GM23338 (cell line): ENCODE data around the gene RBP4. TPM values are rescaled to one million over a fixed set of nuclear protein-coding genes. Genes with fewer than 3 reads are reported as not detected.

Source experiments
- ATAC-seq: fragments of 200-7000 bp; cut with Tn5 transposase; 3 replicates; pipeline ENCODE4 v1.9.1; 2020
- DNase-seq: peaks from one replicate; pipeline ENCODE4 v3.0.0-alpha.2; 2015; ENCODE audit warnings: low spot score
- H2AFZ ChIP-seq: fragments of 200-600 bp; sonication (generic); 2 replicates; pipeline ENCODE4 v1.8.0; 2016; ENCODE audit warnings: antibody characterized with exemption, mild to moderate bottlenecking, moderate library complexity
- H3F3A ChIP-seq: fragments of 200-600 bp; sonication (generic); replicated peaks from 2 replicates; pipeline ENCODE4 v1.8.0; 2017; ENCODE audit warnings: antibody characterized with exemption, mixed run types, low read depth
- H3K27ac ChIP-seq: fragments of 200-600 bp; sonication (generic); 2 replicates; pipeline ENCODE4 v1.6.1; 2016; ENCODE audit warnings: low read depth
- H3K27me3 ChIP-seq: fragments of 200-600 bp; sonication (generic); 2 replicates; pipeline ENCODE4 v1.8.0; 2016; ENCODE audit warnings: mild to moderate bottlenecking, mixed run types, moderate library complexity; ENCODE audit not compliant: insufficient read depth
- H3K36me3 ChIP-seq: fragments of 200-600 bp; sonication (generic); 2 replicates; pipeline ENCODE4 v1.8.0; 2016; ENCODE audit warnings: mild to moderate bottlenecking; ENCODE audit not compliant: insufficient read depth
- H3K4me1 ChIP-seq: fragments of 200-600 bp; sonication (generic); 2 replicates; pipeline ENCODE4 v1.8.0; 2016; ENCODE audit warnings: mild to moderate bottlenecking, moderate library complexity; ENCODE audit not compliant: insufficient read depth
- H3K4me2 ChIP-seq: fragments of 200-600 bp; sonication (generic); 2 replicates; pipeline ENCODE4 v1.7.1; 2017; ENCODE audit warnings: mixed run types
- H3K4me3 ChIP-seq: fragments of 200-600 bp; sonication (generic); 2 replicates; pipeline ENCODE4 v1.6.1; 2016; ENCODE audit warnings: mixed run types
- H3K79me2 ChIP-seq: fragments of 200-600 bp; sonication (generic); replicated peaks from 2 replicates; pipeline ENCODE4 v1.8.0; 2017; ENCODE audit warnings: mild to moderate bottlenecking; ENCODE audit not compliant: insufficient read depth
- H3K9me2 ChIP-seq: fragments of 200-600 bp; sonication (generic); 2 replicates; pipeline ENCODE4 v1.8.0; 2017; ENCODE audit not compliant: insufficient read depth
- H4K20me1 ChIP-seq: fragments of 200-600 bp; sonication (generic); replicated peaks from 2 replicates; pipeline ENCODE4 v1.8.0; 2017; ENCODE audit warnings: mild to moderate bottlenecking; ENCODE audit not compliant: insufficient read depth
- H3K27ac Mint-ChIP-seq: 2 replicates; pipeline ENCODE4 v1.8.0; 2020; ENCODE audit warnings: inconsistent platforms, mild to moderate bottlenecking, moderate library complexity, mixed read lengths
- H3K27me3 Mint-ChIP-seq: 3 replicates; pipeline ENCODE4 v1.8.0; 2022; ENCODE audit warnings: low read depth, mild to moderate bottlenecking, moderate library complexity, mixed read lengths, inconsistent platforms; ENCODE audit not compliant: insufficient read depth, poor library complexity
- H3K36me3 Mint-ChIP-seq: 3 replicates; pipeline ENCODE4 v1.8.0; 2021; ENCODE audit warnings: low read depth, mild to moderate bottlenecking, inconsistent platforms, moderate library complexity, mixed read lengths
- H3K4me1 Mint-ChIP-seq: 3 replicates; pipeline ENCODE4 v1.8.0; 2020; ENCODE audit warnings: mild to moderate bottlenecking, inconsistent platforms, mixed read lengths
- H3K4me3 Mint-ChIP-seq: 3 replicates; pipeline ENCODE4 v1.8.0; 2021; ENCODE audit warnings: moderate library complexity, mild to moderate bottlenecking, inconsistent platforms, mixed read lengths
- H3K9me3 Mint-ChIP-seq: 3 replicates; pipeline ENCODE4 v1.8.0; 2020; ENCODE audit warnings: moderate library complexity, mild to moderate bottlenecking, inconsistent platforms, mixed read lengths
- EZH2 ChIP-seq: fragments of 200-600 bp; sonication (generic); IDR thresholded peaks from one replicate; pipeline ENCODE4 v1.8.0; 2017; ENCODE audit warnings: antibody characterized with exemption, mild to moderate bottlenecking, low read depth; ENCODE audit not compliant: unreplicated experiment
- STAT1 ChIP-seq: IDR thresholded peaks from one replicate; pipeline ENCODE4 v1.6.1; 2016; ENCODE audit warnings: antibody characterized with exemption; ENCODE audit not compliant: unreplicated experiment
- ZNF114 ChIP-seq: fragments of 250-450 bp; sonication (Bioruptor Pico); IDR thresholded peaks from 2 replicates; pipeline ENCODE4 v1.5.0; 2020; ENCODE audit warnings: mild to moderate bottlenecking, moderate library complexity
- ZNF331 ChIP-seq: fragments of 250-450 bp; sonication (Bioruptor Pico); IDR thresholded peaks from 2 replicates; pipeline ENCODE4 v1.5.0; 2020; ENCODE audit warnings: low read depth, mild to moderate bottlenecking, moderate library complexity
- polyA plus RNA-seq: library from polyadenylated mRNA; unstranded; fragments of >200 nt; fragmentation: Nextera tagmentation; extraction: Ambion mirVana; gene quantifications from 2 replicates; pipeline ENCODE4 v1.2.1, GENCODE V29; 2016
- total RNA-seq: library from RNA; depleted of rRNA; stranded (reverse); fragments of >200 nt; shearing (Covaris generic); gene quantifications from 2 replicates; pipeline ENCODE4 v1.2.3, GENCODE V29; 2014
- TF ChIP-seq, protein P1 (sequence below): IDR thresholded peaks from one replicate; pipeline ENCODE4 v1.6.1; 2018; ENCODE audit warnings: antibody characterized with exemption; ENCODE audit not compliant: unreplicated experiment
- TF ChIP-seq, protein P2 (sequence below), 2 experiments: fragments of 200-600 bp in 1 of 2; sonication (generic) in 1 of 2; conservative IDR thresholded peaks; 2 replicates each; pipeline versions ENCODE4 v1.5.1 to v1.6.1; 2016 to 2017; ENCODE audit warnings: antibody characterized with exemption in 2 of 2, low read depth in 2 of 2, mild to moderate bottlenecking in 2 of 2, moderate library complexity in 1 of 2
- TF ChIP-seq, protein P3 (sequence below): IDR thresholded peaks from 2 replicates; pipeline ENCODE4 v1.6.1; 2016; ENCODE audit warnings: antibody characterized with exemption
- TF ChIP-seq, protein P4 (sequence below): fragments of 250-450 bp; sonication (Bioruptor Pico); IDR thresholded peaks from 2 replicates; pipeline ENCODE4 v1.5.0; 2020; ENCODE audit warnings: mild to moderate bottlenecking, moderate library complexity

The RBP4 gene
- total and polyA plus RNA-seq, 2 experiments from 2014 or later: 0.79 to 1.0 TPM

DNA sequence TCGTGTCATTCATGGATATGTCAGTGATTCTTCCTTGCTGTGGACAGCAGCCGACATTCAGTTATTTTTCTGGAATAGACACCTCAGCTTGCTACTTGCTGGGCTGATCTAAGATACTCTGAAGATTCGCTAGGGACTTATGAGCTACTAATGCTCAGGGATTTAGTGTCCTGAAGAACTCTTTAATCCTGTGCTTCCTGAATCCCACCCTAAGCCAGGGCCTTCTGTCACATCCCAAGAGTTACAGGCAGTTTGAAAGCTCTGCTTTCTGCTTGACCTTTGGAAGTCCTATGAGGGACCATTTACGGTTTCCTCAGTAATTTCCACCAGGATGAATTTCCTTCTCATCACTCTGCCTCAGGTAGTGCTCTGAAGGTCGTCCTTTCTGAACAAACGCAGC is 11.3 kb upstream of the RBP4 start, which contains the start of gene PDE6C (continued):
- TF ChIP-seq, protein P1, sequence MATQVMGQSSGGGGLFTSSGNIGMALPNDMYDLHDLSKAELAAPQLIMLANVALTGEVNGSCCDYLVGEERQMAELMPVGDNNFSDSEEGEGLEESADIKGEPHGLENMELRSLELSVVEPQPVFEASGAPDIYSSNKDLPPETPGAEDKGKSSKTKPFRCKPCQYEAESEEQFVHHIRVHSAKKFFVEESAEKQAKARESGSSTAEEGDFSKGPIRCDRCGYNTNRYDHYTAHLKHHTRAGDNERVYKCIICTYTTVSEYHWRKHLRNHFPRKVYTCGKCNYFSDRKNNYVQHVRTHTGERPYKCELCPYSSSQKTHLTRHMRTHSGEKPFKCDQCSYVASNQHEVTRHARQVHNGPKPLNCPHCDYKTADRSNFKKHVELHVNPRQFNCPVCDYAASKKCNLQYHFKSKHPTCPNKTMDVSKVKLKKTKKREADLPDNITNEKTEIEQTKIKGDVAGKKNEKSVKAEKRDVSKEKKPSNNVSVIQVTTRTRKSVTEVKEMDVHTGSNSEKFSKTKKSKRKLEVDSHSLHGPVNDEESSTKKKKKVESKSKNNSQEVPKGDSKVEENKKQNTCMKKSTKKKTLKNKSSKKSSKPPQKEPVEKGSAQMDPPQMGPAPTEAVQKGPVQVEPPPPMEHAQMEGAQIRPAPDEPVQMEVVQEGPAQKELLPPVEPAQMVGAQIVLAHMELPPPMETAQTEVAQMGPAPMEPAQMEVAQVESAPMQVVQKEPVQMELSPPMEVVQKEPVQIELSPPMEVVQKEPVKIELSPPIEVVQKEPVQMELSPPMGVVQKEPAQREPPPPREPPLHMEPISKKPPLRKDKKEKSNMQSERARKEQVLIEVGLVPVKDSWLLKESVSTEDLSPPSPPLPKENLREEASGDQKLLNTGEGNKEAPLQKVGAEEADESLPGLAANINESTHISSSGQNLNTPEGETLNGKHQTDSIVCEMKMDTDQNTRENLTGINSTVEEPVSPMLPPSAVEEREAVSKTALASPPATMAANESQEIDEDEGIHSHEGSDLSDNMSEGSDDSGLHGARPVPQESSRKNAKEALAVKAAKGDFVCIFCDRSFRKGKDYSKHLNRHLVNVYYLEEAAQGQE: no peak
- TF ChIP-seq, protein P2, sequence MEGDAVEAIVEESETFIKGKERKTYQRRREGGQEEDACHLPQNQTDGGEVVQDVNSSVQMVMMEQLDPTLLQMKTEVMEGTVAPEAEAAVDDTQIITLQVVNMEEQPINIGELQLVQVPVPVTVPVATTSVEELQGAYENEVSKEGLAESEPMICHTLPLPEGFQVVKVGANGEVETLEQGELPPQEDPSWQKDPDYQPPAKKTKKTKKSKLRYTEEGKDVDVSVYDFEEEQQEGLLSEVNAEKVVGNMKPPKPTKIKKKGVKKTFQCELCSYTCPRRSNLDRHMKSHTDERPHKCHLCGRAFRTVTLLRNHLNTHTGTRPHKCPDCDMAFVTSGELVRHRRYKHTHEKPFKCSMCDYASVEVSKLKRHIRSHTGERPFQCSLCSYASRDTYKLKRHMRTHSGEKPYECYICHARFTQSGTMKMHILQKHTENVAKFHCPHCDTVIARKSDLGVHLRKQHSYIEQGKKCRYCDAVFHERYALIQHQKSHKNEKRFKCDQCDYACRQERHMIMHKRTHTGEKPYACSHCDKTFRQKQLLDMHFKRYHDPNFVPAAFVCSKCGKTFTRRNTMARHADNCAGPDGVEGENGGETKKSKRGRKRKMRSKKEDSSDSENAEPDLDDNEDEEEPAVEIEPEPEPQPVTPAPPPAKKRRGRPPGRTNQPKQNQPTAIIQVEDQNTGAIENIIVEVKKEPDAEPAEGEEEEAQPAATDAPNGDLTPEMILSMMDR (conservative IDR thresholded peaks at IDR 0.05; ENCODE audit: low read depth in 2 of 2): no peak
- TF ChIP-seq ZNF114 (CRISPR knock-in tag): no peak
- TF ChIP-seq, protein P3, sequence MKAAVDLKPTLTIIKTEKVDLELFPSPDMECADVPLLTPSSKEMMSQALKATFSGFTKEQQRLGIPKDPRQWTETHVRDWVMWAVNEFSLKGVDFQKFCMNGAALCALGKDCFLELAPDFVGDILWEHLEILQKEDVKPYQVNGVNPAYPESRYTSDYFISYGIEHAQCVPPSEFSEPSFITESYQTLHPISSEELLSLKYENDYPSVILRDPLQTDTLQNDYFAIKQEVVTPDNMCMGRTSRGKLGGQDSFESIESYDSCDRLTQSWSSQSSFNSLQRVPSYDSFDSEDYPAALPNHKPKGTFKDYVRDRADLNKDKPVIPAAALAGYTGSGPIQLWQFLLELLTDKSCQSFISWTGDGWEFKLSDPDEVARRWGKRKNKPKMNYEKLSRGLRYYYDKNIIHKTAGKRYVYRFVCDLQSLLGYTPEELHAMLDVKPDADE: no peak

DNA sequence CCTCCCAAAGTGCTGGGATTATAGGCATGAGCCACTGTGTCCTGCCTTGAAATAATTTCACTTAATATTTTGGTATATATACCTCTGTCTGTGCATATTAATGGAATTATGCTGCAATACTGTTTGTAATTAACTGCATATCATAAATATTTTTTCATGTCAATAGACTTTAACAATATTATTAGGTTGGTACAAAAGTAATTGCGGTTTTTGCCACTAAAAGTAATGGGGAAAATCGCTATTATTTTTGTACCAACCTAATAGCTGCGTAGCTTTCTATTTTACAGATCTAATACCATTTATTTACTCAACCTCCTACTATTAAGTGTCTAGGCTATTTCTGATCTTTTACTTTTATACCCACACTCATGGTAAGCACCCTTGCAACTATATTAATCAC is 7.4 kb upstream of the RBP4 start:
- H3K36me3 ChIP-seq: no peaks in the 10 kb centered on the region
- Mint-ChIP-seq H3K36me3 (no peaks in the 10 kb centered on the region), H3K9me3 (no peaks in the 10 kb centered on the region), H3K4me1 (no peaks in the 10 kb centered on the region), H3K27ac (no peak overlapping the region), H3K27me3 (peaks cover 3% of the 10 kb centered on the region), H3K4me3 (no peak overlapping the region)
- DNase-seq: no peak
- no peak overlapping the region for H3K27ac ChIP-seq
- peaks cover 11% of the 10 kb centered on the region for H3K27me3 ChIP-seq
- H3K4me3 ChIP-seq: no peak overlapping the region
- H3K79me2 ChIP-seq: no peaks in the 10 kb centered on the region
- no peaks in the 10 kb centered on the region for H4K20me1 ChIP-seq
- H3K9me2 ChIP-seq: no peaks in the 10 kb centered on the region
- H3F3A ChIP-seq: no peaks in the 10 kb centered on the region
- H3K4me2 ChIP-seq: no peak overlapping the region
- H2AFZ ChIP-seq: no peak overlapping the region
- no peak for ATAC-seq
- no peaks in the 10 kb centered on the region for H3K4me1 ChIP-seq
- no peak for TF ChIP-seq ZNF331 (CRISPR knock-in tag)
- TF ChIP-seq EZH2: no peak
- TF ChIP-seq, protein P4, sequence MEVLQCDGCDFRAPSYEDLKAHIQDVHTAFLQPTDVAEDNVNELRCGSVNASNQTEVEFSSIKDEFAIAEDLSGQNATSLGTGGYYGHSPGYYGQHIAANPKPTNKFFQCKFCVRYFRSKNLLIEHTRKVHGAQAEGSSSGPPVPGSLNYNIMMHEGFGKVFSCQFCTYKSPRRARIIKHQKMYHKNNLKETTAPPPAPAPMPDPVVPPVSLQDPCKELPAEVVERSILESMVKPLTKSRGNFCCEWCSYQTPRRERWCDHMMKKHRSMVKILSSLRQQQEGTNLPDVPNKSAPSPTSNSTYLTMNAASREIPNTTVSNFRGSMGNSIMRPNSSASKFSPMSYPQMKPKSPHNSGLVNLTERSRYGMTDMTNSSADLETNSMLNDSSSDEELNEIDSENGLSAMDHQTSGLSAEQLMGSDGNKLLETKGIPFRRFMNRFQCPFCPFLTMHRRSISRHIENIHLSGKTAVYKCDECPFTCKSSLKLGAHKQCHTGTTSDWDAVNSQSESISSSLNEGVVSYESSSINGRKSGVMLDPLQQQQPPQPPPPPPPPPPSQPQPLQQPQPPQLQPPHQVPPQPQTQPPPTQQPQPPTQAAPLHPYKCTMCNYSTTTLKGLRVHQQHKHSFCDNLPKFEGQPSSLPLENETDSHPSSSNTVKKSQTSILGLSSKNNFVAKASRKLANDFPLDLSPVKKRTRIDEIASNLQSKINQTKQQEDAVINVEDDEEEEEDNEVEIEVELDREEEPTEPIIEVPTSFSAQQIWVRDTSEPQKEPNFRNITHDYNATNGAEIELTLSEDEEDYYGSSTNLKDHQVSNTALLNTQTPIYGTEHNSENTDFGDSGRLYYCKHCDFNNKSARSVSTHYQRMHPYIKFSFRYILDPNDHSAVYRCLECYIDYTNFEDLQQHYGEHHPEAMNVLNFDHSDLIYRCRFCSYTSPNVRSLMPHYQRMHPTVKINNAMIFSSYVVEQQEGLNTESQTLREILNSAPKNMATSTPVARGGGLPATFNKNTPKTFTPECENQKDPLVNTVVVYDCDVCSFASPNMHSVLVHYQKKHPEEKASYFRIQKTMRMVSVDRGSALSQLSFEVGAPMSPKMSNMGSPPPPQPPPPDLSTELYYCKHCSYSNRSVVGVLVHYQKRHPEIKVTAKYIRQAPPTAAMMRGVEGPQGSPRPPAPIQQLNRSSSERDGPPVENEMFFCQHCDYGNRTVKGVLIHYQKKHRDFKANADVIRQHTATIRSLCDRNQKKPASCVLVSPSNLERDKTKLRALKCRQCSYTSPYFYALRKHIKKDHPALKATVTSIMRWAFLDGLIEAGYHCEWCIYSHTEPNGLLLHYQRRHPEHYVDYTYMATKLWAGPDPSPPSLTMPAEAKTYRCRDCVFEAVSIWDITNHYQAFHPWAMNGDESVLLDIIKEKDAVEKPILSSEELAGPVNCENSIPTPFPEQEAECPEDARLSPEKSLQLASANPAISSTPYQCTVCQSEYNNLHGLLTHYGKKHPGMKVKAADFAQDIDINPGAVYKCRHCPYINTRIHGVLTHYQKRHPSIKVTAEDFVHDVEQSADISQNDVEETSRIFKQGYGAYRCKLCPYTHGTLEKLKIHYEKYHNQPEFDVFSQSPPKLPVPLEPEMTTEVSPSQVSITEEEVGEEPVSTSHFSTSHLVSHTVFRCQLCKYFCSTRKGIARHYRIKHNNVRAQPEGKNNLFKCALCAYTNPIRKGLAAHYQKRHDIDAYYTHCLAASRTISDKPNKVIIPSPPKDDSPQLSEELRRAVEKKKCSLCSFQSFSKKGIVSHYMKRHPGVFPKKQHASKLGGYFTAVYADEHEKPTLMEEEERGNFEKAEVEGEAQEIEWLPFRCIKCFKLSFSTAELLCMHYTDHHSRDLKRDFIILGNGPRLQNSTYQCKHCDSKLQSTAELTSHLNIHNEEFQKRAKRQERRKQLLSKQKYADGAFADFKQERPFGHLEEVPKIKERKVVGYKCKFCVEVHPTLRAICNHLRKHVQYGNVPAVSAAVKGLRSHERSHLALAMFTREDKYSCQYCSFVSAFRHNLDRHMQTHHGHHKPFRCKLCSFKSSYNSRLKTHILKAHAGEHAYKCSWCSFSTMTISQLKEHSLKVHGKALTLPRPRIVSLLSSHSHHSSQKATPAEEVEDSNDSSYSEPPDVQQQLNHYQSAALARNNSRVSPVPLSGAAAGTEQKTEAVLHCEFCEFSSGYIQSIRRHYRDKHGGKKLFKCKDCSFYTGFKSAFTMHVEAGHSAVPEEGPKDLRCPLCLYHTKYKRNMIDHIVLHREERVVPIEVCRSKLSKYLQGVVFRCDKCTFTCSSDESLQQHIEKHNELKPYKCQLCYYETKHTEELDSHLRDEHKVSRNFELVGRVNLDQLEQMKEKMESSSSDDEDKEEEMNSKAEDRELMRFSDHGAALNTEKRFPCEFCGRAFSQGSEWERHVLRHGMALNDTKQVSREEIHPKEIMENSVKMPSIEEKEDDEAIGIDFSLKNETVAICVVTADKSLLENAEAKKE (CRISPR knock-in tag): no peak
- TF ChIP-seq STAT1: no peak
- TF ChIP-seq, protein P1: no peak
